Thyroid gland (tissue), 4 donors: ENCODE data around the gene OR7D4. TPM values are rescaled to one million over a fixed set of nuclear protein-coding genes. Genes with fewer than 3 reads are reported as not detected.

Experiments
- DNase-seq, 2 donors: peaks; one replicate each; pipeline ENCODE4 v3.0.0-alpha.2; 2019
- H3K27ac ChIP-seq, 3 donors: fragments of 200-600 bp; sonication (generic); 1 replicate in 2 of 3; 2 replicates in 1 of 3; pipeline ENCODE4 v1.5.1; 2016 to 2019; ENCODE audit warnings: mild to moderate bottlenecking in 1 of 3, moderate library complexity in 1 of 3
- H3K27me3 ChIP-seq: fragments of 200-600 bp; sonication (generic); one replicate; pipeline ENCODE4 v1.5.1; 2019
- H3K36me3 ChIP-seq, 2 donors: fragments of 200-600 bp; sonication (generic); one replicate each; pipeline ENCODE4 v1.5.1; 2016 to 2019
- H3K4me1 ChIP-seq, 2 donors: fragments of 200-600 bp; sonication (generic); one replicate each; pipeline ENCODE4 v1.5.1; 2017 to 2019
- H3K4me3 ChIP-seq, 3 donors: fragments of 200-600 bp; sonication (generic); replicated peaks in 1 of 3; 1 replicate in 2 of 3; 2 replicates in 1 of 3; pipeline ENCODE4 v1.5.1; 2016; ENCODE audit warnings: mild to moderate bottlenecking in 1 of 3
- H3K9me3 ChIP-seq: fragments of 200-600 bp; sonication (generic); one replicate; pipeline ENCODE4 v1.5.1; 2017
- POLR2A ChIP-seq, 2 donors: fragments of 450-650 bp; IDR thresholded peaks; one replicate each; pipeline ENCODE4 v1.6.1; 2017; ENCODE audit warnings: antibody characterized with exemption in 2 of 2, mild to moderate bottlenecking in 2 of 2, moderate library complexity in 1 of 2
- WGBS, 2 donors: methylation state at CpG; one replicate each; pipeline ENCODE4 v1.1.5; 2017; 5-methylcytosine and 5-hydroxymethylcytosine counted together
- intact Hi-C: fragments of 100-400 bp; cut with DNase I; formaldehyde crosslinking; loops from one replicate; pipeline ENCODE4 v1.15.1; 2023
- total RNA-seq, 4 donors: library from RNA; depleted of rRNA; stranded (reverse); fragments of >200 nt; gene quantifications; one replicate each; pipeline ENCODE4 v1.2.3, GENCODE V29; 2016
- TF ChIP-seq, protein P1 (sequence below), 6 experiments: fragments of 200-600 bp in 3 of 6; fragments of 450-650 bp in 3 of 6; sonication (generic) in 3 of 6; IDR thresholded peaks; one replicate each; pipeline ENCODE4 v1.5.1; 2016 to 2019; ENCODE audit warnings: antibody characterized with exemption in 6 of 6, mild to moderate bottlenecking in 2 of 6, inconsistent platforms in 1 of 6, moderate library complexity in 1 of 6

The OR7D4 gene
- total RNA-seq, 4 donors from 2014 or later: not detected

DNA sequence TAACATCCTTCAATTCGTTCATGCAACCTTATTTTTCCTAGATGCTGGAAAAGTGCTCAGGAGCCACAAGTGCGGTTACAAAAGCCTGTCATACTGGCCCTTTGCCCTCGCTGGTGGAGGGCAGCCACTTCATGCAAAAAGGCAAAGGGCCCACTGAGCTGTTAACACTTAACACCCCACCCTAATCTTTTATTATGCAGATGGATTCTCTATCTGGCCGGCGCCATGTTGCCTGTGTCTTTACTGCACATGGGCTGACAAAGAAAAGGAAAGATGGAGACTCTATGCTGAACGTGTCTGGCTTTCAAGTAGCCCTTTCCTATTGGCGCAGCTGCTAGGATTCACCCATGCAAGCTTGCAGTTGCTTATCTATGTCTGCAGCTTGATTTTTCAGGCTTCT is 29.9 kb downstream of the OR7D4 start:
- Histone ChIP-seq H3K9me3 (no peaks in the 10 kb centered on the region), H3K4me1 (no peaks in the 10 kb centered on the region), H3K27ac (no peak overlapping the region), H3K4me3 (no peak overlapping the region), H3K36me3 (no peaks in the 10 kb centered on the region), H3K27me3 (no peaks in the 10 kb centered on the region)
- TF ChIP-seq, protein P1, sequence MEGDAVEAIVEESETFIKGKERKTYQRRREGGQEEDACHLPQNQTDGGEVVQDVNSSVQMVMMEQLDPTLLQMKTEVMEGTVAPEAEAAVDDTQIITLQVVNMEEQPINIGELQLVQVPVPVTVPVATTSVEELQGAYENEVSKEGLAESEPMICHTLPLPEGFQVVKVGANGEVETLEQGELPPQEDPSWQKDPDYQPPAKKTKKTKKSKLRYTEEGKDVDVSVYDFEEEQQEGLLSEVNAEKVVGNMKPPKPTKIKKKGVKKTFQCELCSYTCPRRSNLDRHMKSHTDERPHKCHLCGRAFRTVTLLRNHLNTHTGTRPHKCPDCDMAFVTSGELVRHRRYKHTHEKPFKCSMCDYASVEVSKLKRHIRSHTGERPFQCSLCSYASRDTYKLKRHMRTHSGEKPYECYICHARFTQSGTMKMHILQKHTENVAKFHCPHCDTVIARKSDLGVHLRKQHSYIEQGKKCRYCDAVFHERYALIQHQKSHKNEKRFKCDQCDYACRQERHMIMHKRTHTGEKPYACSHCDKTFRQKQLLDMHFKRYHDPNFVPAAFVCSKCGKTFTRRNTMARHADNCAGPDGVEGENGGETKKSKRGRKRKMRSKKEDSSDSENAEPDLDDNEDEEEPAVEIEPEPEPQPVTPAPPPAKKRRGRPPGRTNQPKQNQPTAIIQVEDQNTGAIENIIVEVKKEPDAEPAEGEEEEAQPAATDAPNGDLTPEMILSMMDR (IDR thresholded peaks at IDR 0.05): no peak
- TF ChIP-seq POLR2A (IDR thresholded peaks at IDR 0.05): no peak
- WGBS, 2 donors: 73 to 81% methylated on average over 7 of the region's 7 CpGs
- DNase-seq: no peak
- intact Hi-C loops: no loop called here

DNA sequence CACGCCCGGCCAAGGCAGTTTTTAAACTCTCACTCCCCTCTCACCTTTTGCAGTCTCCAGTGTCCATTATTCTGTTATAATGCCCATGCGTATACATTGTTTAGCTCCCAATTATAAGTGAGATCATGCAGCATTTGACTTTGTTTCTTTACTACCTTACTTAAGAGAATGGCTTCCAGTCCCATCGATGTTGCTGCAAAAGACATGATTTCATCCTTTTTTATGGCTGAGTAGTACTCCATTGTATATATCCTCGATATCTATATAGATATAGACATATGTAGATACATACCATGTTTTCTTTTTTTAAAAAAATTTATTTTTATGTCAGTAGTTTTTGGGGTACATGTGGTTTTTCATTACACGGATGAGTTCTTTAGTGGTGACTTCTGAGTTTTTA is 32.2 kb downstream of the OR7D4 start:
- no peaks in the 10 kb centered on the region for H3K4me1 ChIP-seq
- H3K9me3 ChIP-seq: no peaks in the 10 kb centered on the region
- TF ChIP-seq, protein P1 (IDR thresholded peaks at IDR 0.05): no peak
- TF ChIP-seq POLR2A (IDR thresholded peaks at IDR 0.05): no peak
- H3K36me3 ChIP-seq: no peaks in the 10 kb centered on the region
- no peak overlapping the region for H3K4me3 ChIP-seq
- no peaks in the 10 kb centered on the region for H3K27me3 ChIP-seq
- 82 to 89% methylated on average over 6 of the region's 6 CpGs for WGBS, 2 donors
- intact Hi-C loops: no loop called here
- no peak for DNase-seq
- no peak overlapping the region for H3K27ac ChIP-seq

DNA sequence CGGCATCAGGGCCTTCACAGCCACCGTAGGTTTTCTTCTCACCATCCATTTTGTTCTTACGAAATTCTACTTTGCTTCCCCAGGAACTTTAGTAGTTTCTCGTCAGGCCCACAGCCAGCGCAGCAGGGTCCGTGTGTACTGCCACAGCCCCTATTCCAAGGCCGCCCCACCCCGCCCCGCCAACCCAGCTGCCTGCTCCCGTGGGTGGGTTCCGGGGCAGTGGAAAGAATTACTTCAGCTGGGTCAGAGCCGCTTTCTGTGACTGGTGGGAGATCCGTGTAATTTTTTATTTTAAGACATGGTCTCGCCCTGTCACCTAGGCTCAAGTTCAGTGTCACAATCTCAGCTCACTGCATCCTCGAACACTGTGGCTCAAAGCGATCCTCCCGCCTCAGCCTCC is 36.4 kb downstream of the OR7D4 start:
- no peak overlapping the region for H3K4me3 ChIP-seq
- no peaks in the 10 kb centered on the region for H3K27me3 ChIP-seq
- no peaks in the 10 kb centered on the region for H3K36me3 ChIP-seq
- H3K27ac ChIP-seq: no peak overlapping the region
- TF ChIP-seq, protein P1 (IDR thresholded peaks at IDR 0.05): no peak
- no peak for TF ChIP-seq POLR2A (IDR thresholded peaks at IDR 0.05)
- no peaks in the 10 kb centered on the region for H3K9me3 ChIP-seq
- intact Hi-C loops: no loop called here
- 94% methylated on average over 17 of the region's 17 CpGs for WGBS, 2 donors
- no peaks in the 10 kb centered on the region for H3K4me1 ChIP-seq
- DNase-seq: no peak

DNA sequence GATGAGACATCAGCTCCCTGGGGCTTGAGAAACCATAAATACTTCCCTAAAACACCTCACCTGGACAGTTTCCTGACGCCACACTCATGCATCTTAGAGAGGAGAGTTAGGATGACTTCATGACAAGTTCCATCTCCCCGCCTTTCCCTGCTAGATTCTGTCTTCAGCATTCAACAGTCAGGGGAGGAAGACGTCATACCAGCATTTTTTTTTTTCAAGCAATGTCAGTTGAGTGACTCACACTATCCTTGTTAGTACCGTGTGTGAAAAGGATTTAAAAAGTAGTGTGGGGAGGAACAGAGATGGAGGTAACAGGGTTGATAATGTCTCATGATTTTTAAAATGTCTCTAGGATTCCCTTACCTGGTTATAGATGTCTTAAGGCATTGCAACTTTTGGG is 40.5 kb downstream of the OR7D4 start, which contains the start of gene OR7D2:
OR7D2 (plus strand) TSS at position 79 of the 400 bp plus-strand sequence. CDS start 6,803 bp downstream, outside the sequence.
- no peaks in the 10 kb centered on the region for H3K36me3 ChIP-seq
- H3K27me3 ChIP-seq: no peaks in the 10 kb centered on the region
- H3K4me3 ChIP-seq: no peak within 1 kb of the TSS
- H3K4me1 ChIP-seq: no peaks in the 10 kb centered on the region
- intact Hi-C loops: no loop called here
- TF ChIP-seq, protein P1 (IDR thresholded peaks at IDR 0.05): no peak
- TF ChIP-seq POLR2A (IDR thresholded peaks at IDR 0.05): no peak
- DNase-seq: no peak
- H3K9me3 ChIP-seq: no peaks in the 10 kb centered on the region
- 71% methylated on average over 4 of the region's 4 CpGs for WGBS, 2 donors
- no peak within 1 kb of the TSS for H3K27ac ChIP-seq

DNA sequence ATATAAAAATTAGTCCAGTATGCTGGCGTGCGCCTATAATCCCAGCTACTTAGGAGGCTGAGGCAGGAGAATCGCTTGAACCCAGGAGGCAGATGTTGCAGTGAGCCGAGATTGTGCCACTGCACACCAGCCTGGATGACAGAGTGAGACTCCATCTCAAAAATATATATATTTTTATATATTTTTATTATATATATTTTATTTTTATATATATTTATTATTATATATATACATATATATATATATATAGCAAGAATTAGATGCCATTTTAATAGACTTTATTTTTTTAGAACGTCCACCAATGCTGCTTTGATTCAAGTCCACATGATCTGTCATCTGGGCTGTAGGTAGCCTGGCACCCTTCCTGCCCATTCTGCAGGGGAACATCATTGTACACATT is 44.1 kb downstream of the OR7D4 start:
- intact Hi-C loops: no loop called here
- 91 to 93% methylated on average over 5 of the region's 5 CpGs for WGBS, 2 donors
- H3K4me3 ChIP-seq: no peak overlapping the region
- no peaks in the 10 kb centered on the region for H3K36me3 ChIP-seq
- TF ChIP-seq, protein P1 (IDR thresholded peaks at IDR 0.05): no peak
- no peak for TF ChIP-seq POLR2A (IDR thresholded peaks at IDR 0.05)
- DNase-seq: no peak
- no peaks in the 10 kb centered on the region for H3K9me3 ChIP-seq
- no peaks in the 10 kb centered on the region for H3K27me3 ChIP-seq
- H3K4me1 ChIP-seq: no peaks in the 10 kb centered on the region
- no peak overlapping the region for H3K27ac ChIP-seq
